Uterus (tissue), 4 donors: ENCODE results near the gene MIGA1. TPM values are rescaled to one million over a fixed set of nuclear protein-coding genes. Genes with fewer than 3 reads are reported as not detected.
A peak's percentile ranks its signal among the peaks of the same experiment; 100 is the strongest.

Experiments used
- DNase-seq, 2 donors: peaks; one replicate each; pipeline ENCODE4 v3.0.0-alpha.2; 2019 to 2020
- H3K27ac ChIP-seq, 2 donors: fragments of 200-600 bp; sonication (generic); 1 replicate in 1 of 2; 2 replicates in 1 of 2; pipeline ENCODE4 v1.5.1; 2016 to 2018
- H3K27me3 ChIP-seq, 2 donors: fragments of 200-600 bp; sonication (generic); one replicate each; pipeline ENCODE4 v1.5.1; 2018 to 2019; ENCODE audit warnings: control low read depth in 1 of 2
- H3K36me3 ChIP-seq, 2 donors: fragments of 200-600 bp; sonication (generic); one replicate each; pipeline ENCODE4 v1.5.1; 2019; ENCODE audit warnings: control low read depth in 1 of 2
- H3K4me1 ChIP-seq, 2 donors: fragments of 200-600 bp; sonication (generic); one replicate each; pipeline ENCODE4 v1.5.1; 2018 to 2019; ENCODE audit warnings: control low read depth in 1 of 2
- H3K4me3 ChIP-seq, 2 donors: fragments of 200-600 bp; sonication (generic); 1 replicate in 1 of 2; 2 replicates in 1 of 2; pipeline ENCODE4 v1.5.1; 2018 to 2019; ENCODE audit warnings: mild to moderate bottlenecking in 1 of 2
- H3K9me3 ChIP-seq, 2 donors: fragments of 200-600 bp; sonication (generic); one replicate each; pipeline ENCODE4 v1.5.1; 2019; ENCODE audit warnings: control low read depth in 1 of 2
- POLR2A ChIP-seq, 2 donors: fragments of 450-650 bp; IDR thresholded peaks; one replicate each; pipeline ENCODE4 v1.6.1; 2016; ENCODE audit warnings: antibody characterized with exemption in 2 of 2, mild to moderate bottlenecking in 1 of 2, moderate library complexity in 1 of 2
- intact Hi-C: fragments of 100-400 bp; cut with DNase I; formaldehyde crosslinking; loops from one replicate; pipeline ENCODE4 v1.15.1; 2023; ENCODE audit warnings: low total_unique reads
- total RNA-seq, 4 donors: library from RNA; depleted of rRNA in 3 of 4; stranded (reverse); fragments of >200 nt in 3 of 4; gene quantifications; one replicate each; pipeline versions ENCODE4 v1.1.0 to v1.2.4, GENCODE V29; 2014 to 2023
- TF ChIP-seq, protein P1 (sequence below), 4 experiments: fragments of 200-600 bp in 2 of 4; fragments of 450-650 bp in 2 of 4; sonication (generic) in 2 of 4; IDR thresholded peaks; one replicate each; pipeline ENCODE4 v1.5.1; 2016 to 2019; ENCODE audit warnings: antibody characterized with exemption in 4 of 4, mild to moderate bottlenecking in 2 of 4, moderate library complexity in 1 of 4
- donor health status: DM: yes; HTN: yes; CAD: no.

The MIGA1 gene, protein sequence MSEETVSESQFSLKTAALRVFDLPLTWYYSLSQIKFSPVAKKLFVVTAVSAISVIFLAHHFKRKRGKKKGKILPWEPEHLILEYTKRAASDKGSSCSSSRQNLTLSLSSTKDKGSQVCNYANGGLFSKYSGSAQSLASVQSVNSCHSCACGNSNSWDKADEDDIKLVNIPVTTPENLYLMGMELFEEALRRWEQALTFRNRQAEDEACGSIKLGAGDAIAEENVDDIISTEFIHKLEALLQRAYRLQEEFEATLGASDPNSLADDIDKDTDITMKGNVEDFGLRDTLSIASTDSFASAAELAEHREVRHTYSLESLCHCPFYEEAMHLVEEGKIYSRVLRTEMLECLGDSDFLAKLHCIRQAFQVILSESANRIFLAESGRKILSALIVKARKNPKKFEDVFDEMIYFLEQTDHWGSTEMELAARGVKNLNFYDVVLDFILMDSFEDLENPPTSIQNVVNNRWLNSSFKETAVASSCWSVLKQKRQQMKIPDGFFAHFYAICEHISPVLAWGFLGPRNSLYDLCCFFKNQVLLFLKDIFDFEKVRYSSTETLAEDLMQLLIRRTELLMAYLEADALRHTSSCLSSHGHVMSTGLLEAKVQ
- 10 to 100 TPM in 3 of 4 donors, 1 to 10 TPM in 1; 3.8 to 36.6 (median 22.9) TPM for total RNA-seq

DNA sequence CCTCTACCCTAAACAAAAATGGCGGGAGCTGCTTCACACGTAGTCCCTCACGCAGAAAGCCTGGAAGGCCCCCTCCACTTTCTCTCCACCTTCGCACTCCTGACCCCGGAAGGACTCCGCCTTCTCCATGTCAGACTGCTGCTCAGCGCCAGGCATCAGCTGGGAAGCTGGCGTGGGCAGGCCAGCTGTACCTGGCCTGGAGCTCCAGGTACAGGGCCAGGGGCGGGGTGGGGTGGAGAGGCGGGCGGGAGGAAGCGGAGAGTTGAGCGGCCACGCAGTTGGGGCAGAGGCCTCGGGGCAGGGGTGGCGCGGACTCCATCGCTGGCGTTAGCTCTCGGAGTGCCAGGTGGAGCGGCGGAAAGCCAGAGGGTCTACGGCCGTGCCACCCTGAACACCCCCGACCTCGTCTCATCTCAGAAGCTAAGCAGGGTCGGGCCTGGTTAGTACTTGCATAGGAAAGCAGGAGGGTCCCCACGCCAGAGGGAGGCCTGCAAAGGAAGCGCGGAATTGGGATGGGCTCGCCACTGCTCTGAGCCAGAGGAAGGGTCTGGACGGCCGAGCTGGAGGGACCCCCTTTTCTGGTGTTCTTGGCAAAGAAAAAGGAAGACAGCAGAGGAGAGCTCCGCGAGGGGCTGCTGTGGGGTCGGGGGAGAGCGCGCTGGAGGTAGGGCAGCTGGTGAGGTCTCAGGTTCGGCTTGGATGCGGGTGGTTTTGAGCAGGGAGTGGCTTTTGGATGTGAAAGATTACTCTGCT, at the start of gene MIGA1:
Gene MIGA1 (plus strand): TSS at position 121 of the 753 bp plus-strand sequence. CDS start 3,604 bp downstream, outside the sequence.
- Histone ChIP-seq H3K27me3 (no peaks in the 10 kb centered on the region), H3K4me1 (no peaks in the 10 kb centered on the region), H3K36me3 (no peaks in the 10 kb centered on the region), H3K9me3 (no peaks in the 10 kb centered on the region), H3K27ac (peak within 1 kb of the TSS; percentile 73 to 78), H3K4me3 (peak within 1 kb of the TSS; percentile 77 to 88)
- DNase-seq = peak; percentile 85 to 92
- intact Hi-C loops = no loop called here
- TF ChIP-seq, protein P1, sequence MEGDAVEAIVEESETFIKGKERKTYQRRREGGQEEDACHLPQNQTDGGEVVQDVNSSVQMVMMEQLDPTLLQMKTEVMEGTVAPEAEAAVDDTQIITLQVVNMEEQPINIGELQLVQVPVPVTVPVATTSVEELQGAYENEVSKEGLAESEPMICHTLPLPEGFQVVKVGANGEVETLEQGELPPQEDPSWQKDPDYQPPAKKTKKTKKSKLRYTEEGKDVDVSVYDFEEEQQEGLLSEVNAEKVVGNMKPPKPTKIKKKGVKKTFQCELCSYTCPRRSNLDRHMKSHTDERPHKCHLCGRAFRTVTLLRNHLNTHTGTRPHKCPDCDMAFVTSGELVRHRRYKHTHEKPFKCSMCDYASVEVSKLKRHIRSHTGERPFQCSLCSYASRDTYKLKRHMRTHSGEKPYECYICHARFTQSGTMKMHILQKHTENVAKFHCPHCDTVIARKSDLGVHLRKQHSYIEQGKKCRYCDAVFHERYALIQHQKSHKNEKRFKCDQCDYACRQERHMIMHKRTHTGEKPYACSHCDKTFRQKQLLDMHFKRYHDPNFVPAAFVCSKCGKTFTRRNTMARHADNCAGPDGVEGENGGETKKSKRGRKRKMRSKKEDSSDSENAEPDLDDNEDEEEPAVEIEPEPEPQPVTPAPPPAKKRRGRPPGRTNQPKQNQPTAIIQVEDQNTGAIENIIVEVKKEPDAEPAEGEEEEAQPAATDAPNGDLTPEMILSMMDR (IDR thresholded peaks at IDR 0.05) = no peak
- no peak for TF ChIP-seq POLR2A (IDR thresholded peaks at IDR 0.05)

DNA sequence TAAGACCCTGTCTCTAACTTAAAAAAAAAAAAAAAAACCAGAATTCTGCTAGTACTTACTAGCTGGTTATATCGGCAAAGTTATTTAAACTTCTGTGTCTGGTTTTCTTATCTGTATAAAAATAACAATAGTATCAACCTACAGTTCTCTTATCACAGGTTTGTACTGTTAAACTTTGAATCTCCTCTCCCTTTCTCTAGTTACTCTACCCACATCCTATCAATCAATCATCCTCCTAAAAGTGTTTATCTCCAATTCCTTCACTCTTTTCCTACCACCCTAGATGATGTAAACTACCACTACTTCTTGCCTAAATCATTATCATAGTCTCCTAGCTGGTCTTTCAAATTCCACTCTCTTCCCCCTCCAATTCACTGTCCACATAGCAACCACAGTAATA, 47.4 kb upstream of the MIGA1 start:
- Histone ChIP-seq H3K9me3 (no peaks in the 10 kb centered on the region), H3K27me3 (no peaks in the 10 kb centered on the region), H3K4me3 (no peak overlapping the region), H3K36me3 (no peaks in the 10 kb centered on the region), H3K27ac (no peak overlapping the region), H3K4me1 (no peaks in the 10 kb centered on the region)
- intact Hi-C loops = no loop called here
- DNase-seq = no peak
- TF ChIP-seq, protein P1 (IDR thresholded peaks at IDR 0.05) = no peak
- no peak for TF ChIP-seq POLR2A (IDR thresholded peaks at IDR 0.05)

DNA sequence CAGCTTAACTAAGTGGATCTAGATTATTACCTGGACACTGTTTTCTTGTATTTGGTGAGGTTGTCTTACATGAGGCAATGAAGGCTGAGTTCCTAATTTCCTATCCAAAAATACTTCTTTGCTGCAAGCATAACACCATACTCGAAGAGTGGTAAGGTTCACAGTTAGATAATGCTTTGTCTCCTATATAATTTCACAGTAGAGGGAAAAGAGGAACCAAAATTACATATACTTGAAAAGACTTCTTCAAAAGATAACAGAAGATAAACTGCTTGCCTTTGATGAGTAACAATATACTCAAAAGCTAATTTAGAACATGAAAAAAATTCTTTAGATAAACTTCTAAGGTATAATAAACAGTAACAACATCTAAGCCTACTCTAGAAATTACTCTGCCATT, 40.2 kb upstream of the MIGA1 start:
- no peaks in the 10 kb centered on the region for H3K36me3 ChIP-seq
- TF ChIP-seq, protein P1 (IDR thresholded peaks at IDR 0.05) = no peak
- no peak for TF ChIP-seq POLR2A (IDR thresholded peaks at IDR 0.05)
- intact Hi-C loops = no loop called here

DNA sequence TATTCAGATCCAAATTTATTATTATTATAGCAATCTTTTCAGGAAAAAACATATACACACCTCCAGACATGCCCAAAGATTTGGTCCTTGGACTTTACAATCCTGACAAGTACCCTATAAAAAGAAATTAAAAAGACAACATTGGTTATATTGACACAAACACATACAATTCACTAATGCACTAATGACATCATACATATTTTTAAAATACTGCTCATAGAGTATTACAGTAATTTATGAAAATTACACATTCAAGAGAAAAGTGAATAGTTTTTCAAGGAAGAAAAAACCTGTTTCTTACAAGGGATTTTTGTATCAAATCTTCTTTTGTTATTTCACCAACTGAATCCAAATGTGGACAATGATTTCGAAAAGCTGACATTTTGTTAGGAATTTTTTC, 38.1 kb upstream of the MIGA1 start:
- no peak for DNase-seq
- Histone ChIP-seq H3K36me3 (no peaks in the 10 kb centered on the region), H3K4me1 (no peaks in the 10 kb centered on the region), H3K9me3 (no peaks in the 10 kb centered on the region), H3K4me3 (no peak overlapping the region), H3K27ac (no peak overlapping the region), H3K27me3 (no peaks in the 10 kb centered on the region)
- intact Hi-C loops = no loop called here
- TF ChIP-seq POLR2A (IDR thresholded peaks at IDR 0.05) = no peak
- TF ChIP-seq, protein P1 (IDR thresholded peaks at IDR 0.05) = no peak

More for the DNA sequence above, 40.2 kb upstream of the MIGA1 start:
- Histone ChIP-seq H3K27ac (no peak overlapping the region), H3K27me3 (no peaks in the 10 kb centered on the region), H3K9me3 (no peaks in the 10 kb centered on the region), H3K4me1 (no peaks in the 10 kb centered on the region), H3K4me3 (no peak overlapping the region)
- no peak for DNase-seq
